ENCODE data around the gene FBXO42. TPM values are rescaled to one million over a fixed set of nuclear protein-coding genes. Genes with fewer than 3 reads are reported as not detected.
"Not testable (repeated sequence)": the region's sequence is repeated elsewhere in the genome, so short reads cannot be mapped to it uniquely, and the experiment has no call there.

The FBXO42 gene
- total and polyA plus RNA-seq, 4 donors: 5.9 to 9.4 (median 6.5) TPM

GRCh38 chr1:16217061-16217785 is 135.1 kb downstream of the FBXO42 start:
- no peaks in the 10 kb centered on the region for H3K9me3 ChIP-seq (ENCODE audit: control insufficient read depth in 4 of 4, low read length in 3 of 4)
- peaks cover 3 to 18% (median 10%) of the 10 kb centered on the region in 4 donors for H3K4me1 ChIP-seq (ENCODE audit: control insufficient read depth in 4 of 4, insufficient read depth in 4 of 4, low read length in 3 of 4)
- peak; percentile 97 for DNase-seq (ENCODE audit: low spot score)
- H3K4me3 ChIP-seq (ENCODE audit: low read depth in 1 of 3, low read length in 3 of 3): peak overlapping the region; percentile 52 to 60 (median 54)
- no peaks in the 10 kb centered on the region for H3K27me3 ChIP-seq (ENCODE audit: control insufficient read depth in 4 of 4, insufficient read depth in 4 of 4, low read length in 3 of 4)
- no peaks in the 10 kb centered on the region for H3K36me3 ChIP-seq (ENCODE audit: control insufficient read depth in 4 of 4, insufficient read depth in 3 of 4, low read depth in 1 of 4, low read length in 3 of 4)
- WGBS: 6% methylated on average over 46 of the region's 46 CpGs
- H3K9ac ChIP-seq (ENCODE audit: low read depth in 1 of 2, low read length in 2 of 2): peak overlapping the region in 1 of 2 donors; percentile 25
- TF ChIP-seq REST (IDR thresholded peaks at IDR 0.05) (peak; percentile 26), FOXA1 (IDR thresholded peaks at IDR 0.05) (no peak), SP1 (IDR thresholded peaks at IDR 0.05) (peak; percentile 79), YY1 (IDR thresholded peaks at IDR 0.05) (peak; percentile 40)
- peak overlapping the region in 1 of 2 donors; percentile 16 for H3K27ac ChIP-seq (ENCODE audit: low read depth in 1 of 2, low read length in 2 of 2)

- no peaks in the 10 kb centered on the region for H3K27me3 ChIP-seq (ENCODE audit: control insufficient read depth in 4 of 4, insufficient read depth in 4 of 4, low read length in 3 of 4)
- H3K27ac ChIP-seq (ENCODE audit: low read depth in 1 of 2, low read length in 2 of 2): no peak overlapping the region
- no peaks in the 10 kb centered on the region for H3K9me3 ChIP-seq (ENCODE audit: control insufficient read depth in 4 of 4, low read length in 3 of 4)
- H3K4me1 ChIP-seq (ENCODE audit: control insufficient read depth in 4 of 4, insufficient read depth in 4 of 4, low read length in 3 of 4): peaks cover 3 to 18% (median 10%) of the 10 kb centered on the region in 4 donors
- peak overlapping the region in 1 of 3 donors; percentile 54 for H3K4me3 ChIP-seq (ENCODE audit: low read depth in 1 of 3, low read length in 3 of 3)
- no peaks in the 10 kb centered on the region for H3K36me3 ChIP-seq (ENCODE audit: control insufficient read depth in 4 of 4, insufficient read depth in 3 of 4, low read depth in 1 of 4, low read length in 3 of 4)
- no peak overlapping the region for H3K9ac ChIP-seq (ENCODE audit: low read depth in 1 of 2, low read length in 2 of 2)
- TF ChIP-seq NR2F2 (IDR thresholded peaks at IDR 0.05) (no peak), FOXA1 (IDR thresholded peaks at IDR 0.05) (no peak), REST (IDR thresholded peaks at IDR 0.05) (no peak), CTCF (IDR thresholded peaks at IDR 0.05; ENCODE audit: low read depth, low read length, missing input control) (no peak), JUND (IDR thresholded peaks at IDR 0.05) (no peak), HNF4G (IDR thresholded peaks at IDR 0.05) (no peak)
- DNase-seq (ENCODE audit: low spot score): peak; percentile 82
- WGBS: 28% methylated on average over 33 of the region's 33 CpGs
These were observed 136.2 kb downstream of the FBXO42 start for GRCh38 chr1:16215882-16216753.

- 93% methylated on average over 14 of the region's 14 CpGs for WGBS
- H3K9ac ChIP-seq (ENCODE audit: low read depth in 1 of 2, low read length in 2 of 2); H3K9me3 ChIP-seq (ENCODE audit: control insufficient read depth in 4 of 4, low read length in 3 of 4); H3K27me3 ChIP-seq (ENCODE audit: control insufficient read depth in 4 of 4, insufficient read depth in 4 of 4, low read length in 3 of 4); H3K36me3 ChIP-seq (ENCODE audit: control insufficient read depth in 4 of 4, insufficient read depth in 3 of 4, low read depth in 1 of 4, low read length in 3 of 4); H3K27ac ChIP-seq (ENCODE audit: low read depth in 1 of 2, low read length in 2 of 2); H3K4me3 ChIP-seq (ENCODE audit: low read depth in 1 of 3, low read length in 3 of 3); DNase-seq (ENCODE audit: low spot score): not testable (repeated sequence)
- peaks cover 3 to 18% (median 10%) of the 10 kb centered on the region in 4 donors for H3K4me1 ChIP-seq (ENCODE audit: control insufficient read depth in 4 of 4, insufficient read depth in 4 of 4, low read length in 3 of 4)
These were observed 137.0 kb downstream of the FBXO42 start for GRCh38 chr1:16215240-16215639.

GRCh38 chr1:16213544-16213943 is 138.7 kb downstream of the FBXO42 start:
- WGBS: 95% methylated on average over 3 of the region's 3 CpGs
- DNase-seq (ENCODE audit: low spot score); H3K4me3 ChIP-seq (ENCODE audit: low read depth in 1 of 3, low read length in 3 of 3); H3K27ac ChIP-seq (ENCODE audit: low read depth in 1 of 2, low read length in 2 of 2); H3K36me3 ChIP-seq (ENCODE audit: control insufficient read depth in 4 of 4, insufficient read depth in 3 of 4, low read depth in 1 of 4, low read length in 3 of 4); H3K27me3 ChIP-seq (ENCODE audit: control insufficient read depth in 4 of 4, insufficient read depth in 4 of 4, low read length in 3 of 4); H3K9me3 ChIP-seq (ENCODE audit: control insufficient read depth in 4 of 4, low read length in 3 of 4); H3K9ac ChIP-seq (ENCODE audit: low read depth in 1 of 2, low read length in 2 of 2): not testable (repeated sequence)
- peaks cover 2 to 15% (median 8%) of the 10 kb centered on the region in 4 donors for H3K4me1 ChIP-seq (ENCODE audit: control insufficient read depth in 4 of 4, insufficient read depth in 4 of 4, low read length in 3 of 4)
